NCI-H2081 treated with DMSO at 0.1 percent for 48 hours (cell line): ENCODE results near the gene BMP15.

Experiments used
- DNase-seq: peaks from one replicate; lab custom pipeline; 2025; lab: John Stamatoyannopoulos, UW

Gene BMP15

GRCh38 chrX:50910685-50911176, at the start of gene BMP15:
Gene BMP15, plus strand, starts transcription at chrX:50910735. Its CDS starts 49 bp downstream, at chrX:50910784.
- DNase-seq = no peak

- no peak for DNase-seq
These were observed 47.1 kb upstream of the BMP15 start for GRCh38 chrX:50863471-50863870.

GRCh38 chrX:50865311-50865710, 45.2 kb upstream of the BMP15 start:
- DNase-seq = no peak

- DNase-seq = no peak
These were observed 38.5 kb upstream of the BMP15 start for GRCh38 chrX:50871922-50872453.

- no peak for DNase-seq
These were observed 35.7 kb upstream of the BMP15 start for GRCh38 chrX:50874876-50875275.

- no peak for DNase-seq
These were observed 34.0 kb upstream of the BMP15 start for GRCh38 chrX:50876551-50876950.

GRCh38 chrX:50877310-50877709, 33.2 kb upstream of the BMP15 start:
- DNase-seq = no peak

GRCh38 chrX:50881028-50881427, 29.5 kb upstream of the BMP15 start:
- DNase-seq = no peak

- no peak for DNase-seq
These were observed 21.7 kb upstream of the BMP15 start for GRCh38 chrX:50888884-50889283.

- DNase-seq = no peak
These were observed 21.0 kb upstream of the BMP15 start for GRCh38 chrX:50889582-50889981.

- DNase-seq = no peak
These were observed 17.5 kb upstream of the BMP15 start for GRCh38 chrX:50893047-50893446.

GRCh38 chrX:50893466-50893865, 17.1 kb upstream of the BMP15 start:
- no peak for DNase-seq

- DNase-seq = no peak
These were observed 5.2 kb upstream of the BMP15 start for GRCh38 chrX:50905334-50905733.

GRCh38 chrX:50913520-50913919, 3.0 kb downstream of the BMP15 start:
- DNase-seq = no peak

GRCh38 chrX:50920132-50920531, 9.6 kb downstream of the BMP15 start:
- no peak for DNase-seq

- DNase-seq = no peak
These were observed 16.6 kb downstream of the BMP15 start for GRCh38 chrX:50927127-50927526.

- no peak for DNase-seq
These were observed 31.1 kb downstream of the BMP15 start for GRCh38 chrX:50941638-50942037.

GRCh38 chrX:50942471-50942870, 31.9 kb downstream of the BMP15 start:
- no peak for DNase-seq

GRCh38 chrX:50952406-50952805, 41.9 kb downstream of the BMP15 start:
- no peak for DNase-seq

GRCh38 chrX:50953832-50954231, 43.3 kb downstream of the BMP15 start:
- no peak for DNase-seq

GRCh38 chrX:50962156-50962555, 51.6 kb downstream of the BMP15 start:
- DNase-seq = no peak

GRCh38 chrX:50963842-50964241, 53.3 kb downstream of the BMP15 start:
- DNase-seq = no peak
